ENCODE results near the gene KRTAP1-3.

DNA sequence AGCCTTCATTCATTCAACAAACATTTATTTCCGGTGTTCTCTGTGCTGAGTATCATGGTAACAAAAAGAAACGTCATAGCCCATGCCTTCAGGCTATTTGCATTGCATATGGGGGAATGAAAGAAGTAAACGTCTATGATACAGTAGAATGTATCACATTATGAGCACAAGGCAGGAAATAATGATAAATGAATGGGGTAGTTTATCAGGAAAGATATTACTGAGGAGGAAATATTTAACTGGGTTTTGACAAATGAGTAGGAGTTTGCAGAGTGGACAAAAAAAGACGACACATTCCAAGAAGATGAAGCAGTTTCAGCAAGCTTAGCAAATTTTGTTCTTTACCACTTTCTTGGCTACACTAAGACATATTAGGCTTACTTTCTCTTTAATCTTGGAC lies 48.0 kb upstream of the KRTAP1-3 start:
- TF ChIP-seq CTCF (IDR thresholded peaks at IDR 0.05 in 4 of 5, conservative IDR thresholded peaks at IDR 0.05 in 1 of 5) (no peak), POLR2A (IDR thresholded peaks at IDR 0.05) (no peak)
